DOHH2 (cell line): ENCODE results near the gene PYGB.
A peak's percentile ranks its signal among the peaks of the same experiment; 100 is the strongest.

Experiments
- H3F3A ChIP-seq: fragments of 200-600 bp; sonication (generic), shearing (Covaris generic); 2 replicates; pipeline ENCODE4 v1.6.0; 2016; ENCODE audit warnings: antibody characterized with exemption, mild to moderate bottlenecking; ENCODE audit not compliant: control insufficient read depth, insufficient read depth
- H3K27ac ChIP-seq: fragments of 200-600 bp; sonication (generic); 2 replicates; pipeline ENCODE4 v1.5.1; 2014; ENCODE audit warnings: low read depth, mild to moderate bottlenecking, low read length, moderate library complexity
- H3K27me3 ChIP-seq: fragments of 200-600 bp; sonication (generic); 2 replicates; pipeline ENCODE4 v1.6.1; 2014; ENCODE audit warnings: mild to moderate bottlenecking, low read length, mixed read lengths; ENCODE audit not compliant: control insufficient read depth
- H3K36me3 ChIP-seq: fragments of 200-600 bp; sonication (generic); 2 replicates; pipeline ENCODE4 v1.6.1; 2014; ENCODE audit warnings: mild to moderate bottlenecking, low read length, moderate library complexity, mixed read lengths; ENCODE audit not compliant: control insufficient read depth
- H3K4me1 ChIP-seq: fragments of 200-600 bp; sonication (generic); 2 replicates; pipeline ENCODE4 v1.6.1; 2014; ENCODE audit warnings: mild to moderate bottlenecking, low read length, mixed read lengths; ENCODE audit not compliant: control insufficient read depth
- H3K4me2 ChIP-seq: fragments of 200-600 bp; sonication (generic); 2 replicates; pipeline ENCODE4 v1.6.0; 2014; ENCODE audit warnings: mild to moderate bottlenecking, low read length, moderate library complexity
- H3K4me3 ChIP-seq: fragments of 200-600 bp; sonication (generic); 2 replicates; pipeline ENCODE4 v1.5.1; 2014; ENCODE audit warnings: mild to moderate bottlenecking, low read length, mixed read lengths
- H3K79me2 ChIP-seq: fragments of 200-600 bp; sonication (generic); 2 replicates; pipeline ENCODE4 v1.6.1; 2014; ENCODE audit warnings: mild to moderate bottlenecking, low read length, mixed read lengths; ENCODE audit not compliant: control insufficient read depth
- H3K9me2 ChIP-seq: fragments of 200-600 bp; sonication (generic); replicated peaks from 2 replicates; pipeline ENCODE4 v1.6.1; 2014; ENCODE audit warnings: mild to moderate bottlenecking, low read length, mixed read lengths; ENCODE audit not compliant: control insufficient read depth
- H3K9me3 ChIP-seq: fragments of 200-600 bp; sonication (generic); 2 replicates; pipeline ENCODE4 v1.6.1; 2014; ENCODE audit warnings: antibody characterized with exemption, low read length, mixed read lengths; ENCODE audit not compliant: control insufficient read depth, insufficient read depth
- H4K20me1 ChIP-seq: fragments of 200-600 bp; sonication (generic); 2 replicates; pipeline ENCODE4 v1.6.0; 2014; ENCODE audit warnings: low read depth, mild to moderate bottlenecking, antibody characterized with exemption, low read length, moderate library complexity; ENCODE audit not compliant: control insufficient read depth, insufficient read depth
- EZH2phosphoT487 ChIP-seq: fragments of 200-600 bp; sonication (generic); IDR thresholded peaks from 2 replicates; pipeline ENCODE4 v1.6.1; 2017; ENCODE audit warnings: borderline replicate concordance, mild to moderate bottlenecking, antibody characterized with exemption, low read length, moderate library complexity, mixed read lengths
- TF ChIP-seq, protein P1 (sequence below): fragments of 200-600 bp; sonication (generic); IDR thresholded peaks from one replicate; pipeline ENCODE4 v1.5.1; 2014; ENCODE audit warnings: antibody characterized with exemption, mild to moderate bottlenecking, low read depth, low read length; ENCODE audit not compliant: poor library complexity, severe bottlenecking

Gene PYGB

DNA sequence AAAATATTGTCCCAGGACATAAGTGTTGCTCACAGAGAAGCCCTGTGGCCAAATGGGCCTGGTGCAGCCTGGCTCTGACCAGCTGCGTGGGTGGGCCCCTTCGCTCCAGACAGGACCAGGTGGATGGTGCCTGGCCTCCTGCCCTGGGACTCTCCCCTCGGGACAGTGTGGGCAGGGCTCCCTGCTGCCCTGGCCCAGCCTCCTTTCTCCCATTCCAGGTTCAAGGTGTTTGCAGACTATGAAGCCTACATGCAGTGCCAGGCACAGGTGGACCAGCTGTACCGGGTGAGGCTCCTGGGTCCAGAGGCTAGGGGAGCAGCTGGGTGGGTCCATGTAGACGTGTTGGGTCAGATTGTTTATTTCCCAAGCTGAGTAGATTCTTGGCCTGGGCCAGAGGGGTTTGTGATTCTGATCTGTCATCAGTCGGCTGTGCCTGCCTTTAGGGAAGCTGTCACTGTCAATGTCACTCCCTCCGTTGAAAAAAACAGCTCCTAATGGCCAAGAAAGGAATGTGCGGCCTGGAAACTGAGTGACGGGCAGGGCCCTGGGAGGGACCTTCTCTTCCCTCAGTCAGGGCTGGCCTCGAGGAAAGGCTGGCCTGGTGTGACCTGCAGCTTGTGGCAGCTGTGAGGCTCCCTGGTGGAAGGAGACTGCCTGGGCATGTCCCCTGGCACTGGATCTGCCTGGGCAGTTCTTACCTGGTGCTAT lies 47.7 kb downstream of the PYGB start:
- H3K4me1 ChIP-seq = peaks cover 8% of the 10 kb centered on the region
- H3K79me2 ChIP-seq = no peaks in the 10 kb centered on the region
- H3F3A ChIP-seq = no peaks in the 10 kb centered on the region; the same call in 1 of the 2 replicates
- H3K4me2 ChIP-seq = no peak overlapping the region
- no peaks in the 10 kb centered on the region for H3K27me3 ChIP-seq
- no peak overlapping the region for H3K4me3 ChIP-seq
- no peak overlapping the region for H3K27ac ChIP-seq
- no peaks in the 10 kb centered on the region for H3K9me2 ChIP-seq
- H4K20me1 ChIP-seq = no peaks in the 10 kb centered on the region; the same call in 1 of the 2 replicates
- TF ChIP-seq EZH2phosphoT487 = no peak
- TF ChIP-seq, protein P1, sequence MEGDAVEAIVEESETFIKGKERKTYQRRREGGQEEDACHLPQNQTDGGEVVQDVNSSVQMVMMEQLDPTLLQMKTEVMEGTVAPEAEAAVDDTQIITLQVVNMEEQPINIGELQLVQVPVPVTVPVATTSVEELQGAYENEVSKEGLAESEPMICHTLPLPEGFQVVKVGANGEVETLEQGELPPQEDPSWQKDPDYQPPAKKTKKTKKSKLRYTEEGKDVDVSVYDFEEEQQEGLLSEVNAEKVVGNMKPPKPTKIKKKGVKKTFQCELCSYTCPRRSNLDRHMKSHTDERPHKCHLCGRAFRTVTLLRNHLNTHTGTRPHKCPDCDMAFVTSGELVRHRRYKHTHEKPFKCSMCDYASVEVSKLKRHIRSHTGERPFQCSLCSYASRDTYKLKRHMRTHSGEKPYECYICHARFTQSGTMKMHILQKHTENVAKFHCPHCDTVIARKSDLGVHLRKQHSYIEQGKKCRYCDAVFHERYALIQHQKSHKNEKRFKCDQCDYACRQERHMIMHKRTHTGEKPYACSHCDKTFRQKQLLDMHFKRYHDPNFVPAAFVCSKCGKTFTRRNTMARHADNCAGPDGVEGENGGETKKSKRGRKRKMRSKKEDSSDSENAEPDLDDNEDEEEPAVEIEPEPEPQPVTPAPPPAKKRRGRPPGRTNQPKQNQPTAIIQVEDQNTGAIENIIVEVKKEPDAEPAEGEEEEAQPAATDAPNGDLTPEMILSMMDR = no peak
- peaks cover 4% of the 10 kb centered on the region for H3K36me3 ChIP-seq
- H3K9me3 ChIP-seq = no peaks in the 10 kb centered on the region

DNA sequence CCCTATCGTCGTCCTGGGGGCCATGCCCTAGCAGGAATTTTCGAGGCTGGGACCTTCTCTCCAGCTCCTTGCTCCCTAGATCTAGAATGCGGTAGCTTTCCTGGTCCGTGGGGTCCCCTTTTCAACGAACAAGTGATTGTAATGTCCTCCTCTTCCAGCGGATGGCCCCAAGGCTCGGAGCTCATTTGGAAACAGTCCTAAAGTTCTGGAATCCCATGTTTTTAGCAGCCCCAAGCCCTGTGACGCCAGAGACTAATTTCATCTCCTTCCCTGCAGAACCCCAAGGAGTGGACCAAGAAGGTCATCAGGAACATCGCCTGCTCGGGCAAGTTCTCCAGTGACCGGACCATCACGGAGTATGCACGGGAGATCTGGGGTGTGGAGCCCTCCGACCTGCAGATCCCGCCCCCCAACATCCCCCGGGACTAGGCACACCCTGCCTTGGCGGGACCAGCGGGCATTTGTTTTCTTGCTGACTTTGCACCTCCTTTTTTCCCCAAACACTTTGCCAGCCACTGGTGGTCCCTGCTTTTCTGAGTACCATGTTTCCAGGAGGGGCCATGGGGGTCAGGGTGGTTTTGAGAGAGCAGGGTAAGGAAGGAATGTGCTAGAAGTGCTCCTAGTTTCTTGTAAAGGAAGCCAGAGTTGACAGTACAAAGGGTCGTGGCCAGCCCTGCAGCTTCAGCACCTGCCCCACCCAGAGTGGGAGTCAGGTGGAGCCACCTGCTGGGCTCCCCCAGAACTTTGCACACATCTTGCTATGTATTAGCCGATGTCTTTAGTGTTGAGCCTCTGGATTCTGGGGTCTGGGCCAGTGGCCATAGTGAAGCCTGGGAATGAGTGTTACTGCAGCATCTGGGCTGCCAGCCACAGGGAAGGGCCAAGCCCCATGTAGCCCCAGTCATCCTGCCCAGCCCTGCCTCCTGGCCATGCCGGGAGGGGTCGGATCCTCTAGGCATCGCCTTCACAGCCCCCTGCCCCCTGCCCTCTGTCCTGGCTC lies 48.5 kb downstream of the PYGB start:
- Histone ChIP-seq H3F3A (no peaks in the 10 kb centered on the region; the same call in 1 of the 2 replicates), H3K9me2 (no peaks in the 10 kb centered on the region), H3K79me2 (no peaks in the 10 kb centered on the region), H3K36me3 (peaks cover 4% of the 10 kb centered on the region), H4K20me1 (no peaks in the 10 kb centered on the region; the same call in 1 of the 2 replicates), H3K27ac (no peak overlapping the region), H3K9me3 (no peaks in the 10 kb centered on the region), H3K4me3 (no peak overlapping the region), H3K4me2 (no peak overlapping the region), H3K4me1 (peaks cover 8% of the 10 kb centered on the region), H3K27me3 (no peaks in the 10 kb centered on the region)
- TF ChIP-seq, protein P1 = peak; percentile 73
- no peak for TF ChIP-seq EZH2phosphoT487

DNA sequence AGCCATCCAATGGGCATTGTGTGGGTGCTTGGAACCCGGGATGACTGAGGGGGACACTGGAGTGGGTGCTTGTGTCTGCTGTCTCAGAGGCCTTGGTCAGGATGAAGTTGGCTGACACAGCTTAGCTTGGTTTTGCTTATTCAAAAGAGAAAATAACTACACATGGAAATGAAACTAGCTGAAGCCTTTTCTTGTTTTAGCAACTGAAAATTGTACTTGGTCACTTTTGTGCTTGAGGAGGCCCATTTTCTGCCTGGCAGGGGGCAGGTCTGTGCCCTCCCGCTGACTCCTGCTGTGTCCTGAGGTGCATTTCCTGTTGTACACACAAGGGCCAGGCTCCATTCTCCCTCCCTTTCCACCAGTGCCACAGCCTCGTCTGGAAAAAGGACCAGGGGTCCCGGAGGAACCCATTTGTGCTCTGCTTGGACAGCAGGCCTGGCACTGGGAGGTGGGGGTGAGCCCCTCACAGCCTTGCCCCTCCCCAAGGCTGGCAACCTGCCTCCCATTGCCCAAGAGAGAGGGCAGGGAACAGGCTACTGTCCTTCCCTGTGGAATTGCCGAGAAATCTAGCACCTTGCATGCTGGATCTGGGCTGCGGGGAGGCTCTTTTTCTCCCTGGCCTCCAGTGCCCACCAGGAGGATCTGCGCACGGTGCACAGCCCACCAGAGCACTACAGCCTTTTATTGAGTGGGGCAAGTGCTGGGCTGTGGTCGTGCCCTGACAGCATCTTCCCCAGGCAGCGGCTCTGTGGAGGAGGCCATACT lies 49.4 kb downstream of the PYGB start:
- Histone ChIP-seq H3F3A (no peaks in the 10 kb centered on the region; the same call in 1 of the 2 replicates), H3K4me1 (peaks cover 8% of the 10 kb centered on the region), H3K27ac (no peak overlapping the region), H3K4me3 (no peak overlapping the region), H3K9me3 (no peaks in the 10 kb centered on the region), H3K36me3 (peaks cover 4% of the 10 kb centered on the region), H3K4me2 (no peak overlapping the region), H3K27me3 (no peaks in the 10 kb centered on the region), H3K9me2 (no peaks in the 10 kb centered on the region), H4K20me1 (no peaks in the 10 kb centered on the region; the same call in 1 of the 2 replicates), H3K79me2 (no peaks in the 10 kb centered on the region)
- TF ChIP-seq, protein P1 = no peak
- TF ChIP-seq EZH2phosphoT487 = no peak
